ENCODE measurements around the gene SSTR5.

Gene SSTR5

GRCh38 chr16:1051446-1051845, 21.1 kb upstream of the SSTR5 start:
- TF ChIP-seq, protein P1, sequence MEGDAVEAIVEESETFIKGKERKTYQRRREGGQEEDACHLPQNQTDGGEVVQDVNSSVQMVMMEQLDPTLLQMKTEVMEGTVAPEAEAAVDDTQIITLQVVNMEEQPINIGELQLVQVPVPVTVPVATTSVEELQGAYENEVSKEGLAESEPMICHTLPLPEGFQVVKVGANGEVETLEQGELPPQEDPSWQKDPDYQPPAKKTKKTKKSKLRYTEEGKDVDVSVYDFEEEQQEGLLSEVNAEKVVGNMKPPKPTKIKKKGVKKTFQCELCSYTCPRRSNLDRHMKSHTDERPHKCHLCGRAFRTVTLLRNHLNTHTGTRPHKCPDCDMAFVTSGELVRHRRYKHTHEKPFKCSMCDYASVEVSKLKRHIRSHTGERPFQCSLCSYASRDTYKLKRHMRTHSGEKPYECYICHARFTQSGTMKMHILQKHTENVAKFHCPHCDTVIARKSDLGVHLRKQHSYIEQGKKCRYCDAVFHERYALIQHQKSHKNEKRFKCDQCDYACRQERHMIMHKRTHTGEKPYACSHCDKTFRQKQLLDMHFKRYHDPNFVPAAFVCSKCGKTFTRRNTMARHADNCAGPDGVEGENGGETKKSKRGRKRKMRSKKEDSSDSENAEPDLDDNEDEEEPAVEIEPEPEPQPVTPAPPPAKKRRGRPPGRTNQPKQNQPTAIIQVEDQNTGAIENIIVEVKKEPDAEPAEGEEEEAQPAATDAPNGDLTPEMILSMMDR (IDR thresholded peaks at IDR 0.05; ENCODE audit: extremely low read depth, missing control alignments) = no peak

GRCh38 chr16:1052721-1053120, 19.8 kb upstream of the SSTR5 start:
- no peak for DNase-seq (ENCODE audit: low spot score)
- TF ChIP-seq, protein P1 (IDR thresholded peaks at IDR 0.05; ENCODE audit: extremely low read depth, missing control alignments) = no peak

More at GRCh38 chr16:1051446-1051845, 21.1 kb upstream of the SSTR5 start:
- no peak for DNase-seq (ENCODE audit: low spot score)

DNA sequence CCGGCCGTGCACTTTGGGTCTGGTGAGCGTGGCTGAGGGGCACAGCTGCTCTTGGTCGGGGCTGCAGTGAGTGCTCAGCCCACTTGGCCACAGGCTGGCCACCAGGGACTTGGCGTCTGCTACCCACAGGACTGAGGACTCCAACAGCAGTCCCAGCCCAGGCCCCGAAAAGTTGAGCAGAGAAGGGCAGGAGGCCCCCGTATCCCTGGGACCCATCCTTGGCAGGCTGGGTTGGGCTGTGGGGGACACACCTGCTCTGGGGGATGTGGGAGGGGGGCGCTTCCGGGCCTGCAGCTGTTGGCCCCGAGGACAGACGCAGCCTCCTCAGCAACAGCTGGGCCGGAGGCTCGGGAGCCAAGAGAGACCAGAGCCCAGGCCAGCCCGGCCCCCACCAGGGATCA, 19.4 kb upstream of the SSTR5 start:
- TF ChIP-seq, protein P1 (IDR thresholded peaks at IDR 0.05; ENCODE audit: extremely low read depth, missing control alignments) = no peak
- no peak for DNase-seq (ENCODE audit: low spot score)

DNA sequence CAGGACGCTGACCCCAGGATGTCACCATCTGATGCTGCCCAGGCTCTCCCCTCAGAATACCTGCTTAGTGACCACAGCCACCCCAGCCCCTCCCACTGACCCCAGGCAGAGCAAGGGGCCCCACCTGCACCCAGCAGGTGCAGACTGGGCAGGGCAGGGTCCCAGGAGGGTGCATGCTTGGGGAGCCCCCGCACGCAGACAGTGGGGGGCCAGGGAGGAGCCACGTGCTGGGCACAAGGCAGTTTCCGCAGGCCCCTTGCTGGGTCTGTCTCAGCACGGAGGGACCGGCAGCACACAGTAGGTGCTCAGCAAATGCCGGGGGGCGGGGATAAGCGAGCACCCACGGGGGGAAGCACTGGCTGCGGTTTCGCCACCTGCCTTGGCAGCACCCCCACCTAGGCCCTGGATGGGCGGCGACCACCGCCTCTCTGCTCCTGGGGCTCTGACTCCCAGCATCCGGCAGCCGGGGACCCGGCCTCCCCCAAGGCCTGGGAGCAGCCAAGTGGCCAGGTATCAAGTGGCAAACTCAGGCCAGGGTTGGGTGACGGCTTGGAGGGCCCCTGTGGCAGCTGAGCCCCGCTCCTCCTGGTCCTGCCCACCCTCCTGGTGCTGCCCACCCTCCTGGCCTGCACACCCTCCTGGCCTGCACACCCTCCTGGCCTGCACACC, 18.7 kb upstream of the SSTR5 start:
- TF ChIP-seq, protein P1 (IDR thresholded peaks at IDR 0.05; ENCODE audit: extremely low read depth, missing control alignments) = no peak
- no peak for DNase-seq (ENCODE audit: low spot score)

GRCh38 chr16:1054660-1055556, 17.6 kb upstream of the SSTR5 start:
- TF ChIP-seq, protein P1 (IDR thresholded peaks at IDR 0.05; ENCODE audit: extremely low read depth, missing control alignments) = peak; percentile 47
- peak; percentile 81 for DNase-seq (ENCODE audit: low spot score)

- DNase-seq (ENCODE audit: low spot score) = no peak
- TF ChIP-seq, protein P1 (IDR thresholded peaks at IDR 0.05; ENCODE audit: extremely low read depth, missing control alignments) = no peak
These were observed 17.0 kb upstream of the SSTR5 start for GRCh38 chr16:1055557-1055924.

DNA sequence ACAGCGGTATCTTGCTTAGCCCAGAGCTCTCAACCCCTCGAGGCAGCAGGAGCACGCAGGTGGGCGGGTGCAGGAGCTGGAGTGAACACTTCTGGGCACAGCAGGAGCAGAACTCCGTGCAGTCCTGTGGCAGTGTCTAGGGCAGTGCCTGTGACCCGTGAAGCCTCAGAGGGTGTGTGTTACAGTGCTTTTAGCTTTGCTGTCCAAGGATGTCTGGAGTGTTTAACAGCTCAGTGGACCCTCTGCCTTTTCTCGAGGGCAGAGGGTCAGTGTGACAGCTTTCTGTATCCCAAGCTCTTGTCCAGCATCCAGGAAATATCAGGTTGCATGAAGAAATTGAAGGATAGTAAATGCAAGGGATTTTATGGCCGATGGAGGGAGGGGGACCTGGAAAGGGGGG, 16.4 kb upstream of the SSTR5 start:
- TF ChIP-seq, protein P1 (IDR thresholded peaks at IDR 0.05; ENCODE audit: extremely low read depth, missing control alignments) = no peak
- no peak for DNase-seq (ENCODE audit: low spot score)
